K562 (cell line): ENCODE measurements around the gene AGPAT2. TPM values are rescaled to one million over a fixed set of nuclear protein-coding genes. Genes with fewer than 3 reads are reported as not detected.

Experiments used
- BRD9 ChIP-seq: fragments of 450-650 bp; IDR thresholded peaks from 2 replicates; pipeline ENCODE4 v1.6.1; 2018; ENCODE audit warnings: low read depth; ENCODE audit not compliant: partially characterized antibody
- CBX2 ChIP-seq: fragments of 200-600 bp; sonication (generic); IDR thresholded peaks from one replicate; pipeline ENCODE4 v1.6.1; 2012; ENCODE audit warnings: mild to moderate bottlenecking, low read length, inconsistent platforms; ENCODE audit not compliant: insufficient read depth, poor library complexity, severe bottlenecking
- CHD1 ChIP-seq: fragments of 200-600 bp; sonication (generic); IDR thresholded peaks from one replicate; pipeline ENCODE4 v1.6.1; 2012; ENCODE audit warnings: mild to moderate bottlenecking, moderate library complexity, low read length, inconsistent platforms
- FIP1L1 ChIP-seq: fragments of 200-400 bp; formaldehyde crosslinking; IDR thresholded peaks from 2 replicates; pipeline ENCODE4 v1.6.1; 2018; ENCODE audit warnings: mild to moderate bottlenecking, low read depth, low read length; ENCODE audit not compliant: poor library complexity, severe bottlenecking
- HNRNPUL1 ChIP-seq: fragments of 200-400 bp; formaldehyde crosslinking; IDR thresholded peaks from 2 replicates; pipeline ENCODE4 v1.6.1; 2017; ENCODE audit warnings: low read length
- KDM1A ChIP-seq, 2 experiments: fragments of 450-650 bp; IDR thresholded peaks; 2 replicates each; pipeline ENCODE4 v1.6.1; 2016; ENCODE audit warnings: mild to moderate bottlenecking in 2 of 2
- L3MBTL2 ChIP-seq: fragments of 450-650 bp; IDR thresholded peaks from 2 replicates; pipeline ENCODE4 v1.6.1; 2016; ENCODE audit warnings: mild to moderate bottlenecking, moderate library complexity
- NCOR1 ChIP-seq: fragments of 450-650 bp; IDR thresholded peaks from 2 replicates; pipeline ENCODE4 v1.6.1; 2016; ENCODE audit warnings: mild to moderate bottlenecking, moderate library complexity
- NFXL1 ChIP-seq: fragments of 450-650 bp; formaldehyde crosslinking; IDR thresholded peaks from 2 replicates; pipeline ENCODE4 v1.4.0; 2021; ENCODE audit warnings: mild to moderate bottlenecking
- NONO ChIP-seq, 2 experiments: fragments of 200-400 bp in 1 of 2; fragments of 450-650 bp in 1 of 2; formaldehyde crosslinking in 1 of 2; IDR thresholded peaks; 2 replicates each; pipeline ENCODE4 v1.6.1; 2017; ENCODE audit warnings: low read depth in 2 of 2, mild to moderate bottlenecking in 2 of 2, moderate library complexity in 2 of 2, low read length in 1 of 2
- PHF21A ChIP-seq: fragments of 450-650 bp; IDR thresholded peaks from 2 replicates; pipeline ENCODE4 v1.6.1; 2017; ENCODE audit warnings: low read depth, borderline replicate concordance
- RBBP5 ChIP-seq: fragments of 200-600 bp; sonication (generic); IDR thresholded peaks from 2 replicates; pipeline ENCODE4 v1.6.1; 2012; ENCODE audit warnings: borderline replicate concordance, mild to moderate bottlenecking, low read length, control low read depth, inconsistent platforms; ENCODE audit not compliant: insufficient read depth, poor library complexity, severe bottlenecking
- SPI1 ChIP-seq: IDR thresholded peaks from 2 replicates; pipeline ENCODE4 v1.6.1; 2011; ENCODE audit warnings: low read depth, low read length, control low read depth, borderline replicate concordance
- YBX1 ChIP-seq: fragments of 450-650 bp; IDR thresholded peaks from 2 replicates; pipeline ENCODE4 v1.7.1; 2016; ENCODE audit warnings: mild to moderate bottlenecking
- ZC3H8 ChIP-seq: fragments of 450-650 bp; IDR thresholded peaks from 2 replicates; pipeline ENCODE4 v1.6.1; 2017
- ZFP1 ChIP-seq: fragments of 450-650 bp; formaldehyde crosslinking; IDR thresholded peaks from 2 replicates; pipeline ENCODE4 v1.4.0; 2020; ENCODE audit warnings: mild to moderate bottlenecking, mixed read lengths
- ZNF3 ChIP-seq: fragments of 250-450 bp; sonication (Bioruptor Pico); IDR thresholded peaks from 2 replicates; pipeline ENCODE4 v1.5.0; 2021; ENCODE audit warnings: mild to moderate bottlenecking, moderate library complexity
- ZNF583 ChIP-seq: fragments of 250-450 bp; sonication (Bioruptor Pico); IDR thresholded peaks from 2 replicates; pipeline ENCODE4 v1.4.0; 2020
- ZNF589 ChIP-seq: fragments of 200-800 bp; sonication (Bioruptor generic); IDR thresholded peaks from 2 replicates; pipeline ENCODE4 v1.6.1; 2016; ENCODE audit warnings: low read depth, missing genetic modification characterization, missing compliant biosample characterization
- ZNF639 ChIP-seq, 2 experiments: fragments of 200-800 bp in 1 of 2; sonication (Bioruptor generic) in 1 of 2; sonication (generic) in 1 of 2; formaldehyde crosslinking in 1 of 2; IDR thresholded peaks in 1 of 2; conservative IDR thresholded peaks in 1 of 2; 2 replicates each; pipeline versions ENCODE4 v1.5.0 to v1.6.1; 2016 to 2020; ENCODE audit warnings: missing compliant biosample characterization in 1 of 2, missing genetic modification characterization in 1 of 2, missing genetic modification reagents in 1 of 2
- ZNF766 ChIP-seq: fragments of 200-800 bp; sonication (Bioruptor generic); conservative IDR thresholded peaks from 2 replicates; pipeline ENCODE4 v1.6.1; 2016; ENCODE audit warnings: missing genetic modification characterization, missing compliant biosample characterization
- polyA plus RNA-seq, 8 experiments: library from polyadenylated mRNA; depleted of rRNA in 4 of 8; stranded (reverse) in 5 of 8; unstranded in 3 of 8; fragments of >200 nt; fragmentation: Nextera tagmentation in 2 of 8; fragmentation: Illumina TruSeq in 1 of 8; extraction: Ambion mirVana in 2 of 8; extraction: Trizol in 1 of 8; gene quantifications; 2 replicates each; pipeline versions ENCODE4 v1.2.1 to v1.2.3, GENCODE V29; 2011 to 2014; ENCODE audit warnings: inconsistent platforms in 1 of 8, missing spikeins in 1 of 8
- total RNA-seq, 7 experiments: library from RNA; depleted of rRNA in 6 of 7; stranded (reverse); fragments of >200 nt in 6 of 7; fragmentation: Illumina TruSeq in 2 of 7; extraction: Trizol in 2 of 7; gene quantifications; 2 replicates each; pipeline versions ENCODE4 v1.2.1 to v1.2.3, GENCODE V29; 2011 to 2021; ENCODE audit warnings: low replicate concordance in 1 of 7
- TF ChIP-seq, protein P1 (sequence below), 3 experiments: fragments of 200-800 bp in 1 of 3; fragments of 250-450 bp in 1 of 3; fragments of 450-650 bp in 1 of 3; sonication (Bioruptor Pico) in 1 of 3; sonication (Bioruptor generic) in 1 of 3; formaldehyde crosslinking in 1 of 3; IDR thresholded peaks; 2 replicates each; pipeline versions ENCODE4 v1.6.1 to v1.8.0; 2016 to 2022; ENCODE audit warnings: mild to moderate bottlenecking in 2 of 3, missing genetic modification characterization in 2 of 3, missing compliant biosample characterization in 1 of 3, moderate library complexity in 1 of 3

The AGPAT2 gene
- total and polyA plus RNA-seq, 9 of the 15 experiments (the other 6 are each of a cell fraction or from before 2014, with no cell fraction given), result 0.13 to 54.5 (median 23.9) TPM

GRCh38 chr9:136673975-136674785 lies 13.1 kb downstream of the AGPAT2 start (continued):
- TF ChIP-seq FIP1L1 (peak; percentile 77), KDM1A (IDR thresholded peaks at IDR 0.05) (peak; percentile 94 to 97), ZNF766 (CRISPR knock-in tag) (no peak), ZNF3 (CRISPR knock-in tag) (no peak), ZFP1 (CRISPR knock-in tag) (no peak), NONO (IDR thresholded peaks at IDR 0.05; ENCODE audit: low read depth in 2 of 2, low read length in 1 of 2) (no peak), ZNF589 (CRISPR knock-in tag) (no peak), NFXL1 (CRISPR knock-in tag) (no peak), ZNF639 (CRISPR knock-in tag; conservative IDR thresholded peaks at IDR 0.05 in 1 of 2, IDR thresholded peaks at IDR 0.05 in 1 of 2) (no peak), L3MBTL2 (no peak), NCOR1 (peak; percentile 39), SPI1 (no peak), ZC3H8 (no peak), BRD9 (no peak), YBX1 (no peak), PHF21A (no peak), CHD1 (no peak), CBX2 (no peak), HNRNPUL1 (no peak), RBBP5 (no peak), ZNF583 (CRISPR knock-in tag) (no peak)
- TF ChIP-seq, protein P1, sequence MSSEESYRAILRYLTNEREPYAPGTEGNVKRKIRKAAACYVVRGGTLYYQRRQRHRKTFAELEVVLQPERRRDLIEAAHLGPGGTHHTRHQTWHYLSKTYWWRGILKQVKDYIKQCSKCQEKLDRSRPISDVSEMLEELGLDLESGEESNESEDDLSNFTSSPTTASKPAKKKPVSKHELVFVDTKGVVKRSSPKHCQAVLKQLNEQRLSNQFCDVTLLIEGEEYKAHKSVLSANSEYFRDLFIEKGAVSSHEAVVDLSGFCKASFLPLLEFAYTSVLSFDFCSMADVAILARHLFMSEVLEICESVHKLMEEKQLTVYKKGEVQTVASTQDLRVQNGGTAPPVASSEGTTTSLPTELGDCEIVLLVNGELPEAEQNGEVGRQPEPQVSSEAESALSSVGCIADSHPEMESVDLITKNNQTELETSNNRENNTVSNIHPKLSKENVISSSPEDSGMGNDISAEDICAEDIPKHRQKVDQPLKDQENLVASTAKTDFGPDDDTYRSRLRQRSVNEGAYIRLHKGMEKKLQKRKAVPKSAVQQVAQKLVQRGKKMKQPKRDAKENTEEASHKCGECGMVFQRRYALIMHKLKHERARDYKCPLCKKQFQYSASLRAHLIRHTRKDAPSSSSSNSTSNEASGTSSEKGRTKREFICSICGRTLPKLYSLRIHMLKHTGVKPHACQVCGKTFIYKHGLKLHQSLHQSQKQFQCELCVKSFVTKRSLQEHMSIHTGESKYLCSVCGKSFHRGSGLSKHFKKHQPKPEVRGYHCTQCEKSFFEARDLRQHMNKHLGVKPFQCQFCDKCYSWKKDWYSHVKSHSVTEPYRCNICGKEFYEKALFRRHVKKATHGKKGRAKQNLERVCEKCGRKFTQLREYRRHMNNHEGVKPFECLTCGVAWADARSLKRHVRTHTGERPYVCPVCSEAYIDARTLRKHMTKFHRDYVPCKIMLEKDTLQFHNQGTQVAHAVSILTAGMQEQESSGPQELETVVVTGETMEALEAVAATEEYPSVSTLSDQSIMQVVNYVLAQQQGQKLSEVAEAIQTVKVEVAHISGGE (CRISPR knock-in tag; IDR thresholded peaks at IDR 0.05), result no peak
